ENCODE measurements around the gene PIK3CA.

Gene PIK3CA

GRCh38 chr3:179158336-179159039, 10.3 kb downstream of the PIK3CA start:
- DNase-seq (ENCODE audit: low spot score): no peak

GRCh38 chr3:179163503-179163902, 15.3 kb downstream of the PIK3CA start:
- no peak for DNase-seq (ENCODE audit: low spot score)

- DNase-seq (ENCODE audit: low spot score): no peak
Observed at GRCh38 chr3:179164857-179165256, 16.7 kb downstream of the PIK3CA start.

- no peak for DNase-seq (ENCODE audit: low spot score)
Observed at GRCh38 chr3:179166561-179167201, 18.5 kb downstream of the PIK3CA start.

- DNase-seq (ENCODE audit: low spot score): no peak
Observed at GRCh38 chr3:179168918-179169317, 20.8 kb downstream of the PIK3CA start.

GRCh38 chr3:179172546-179172945, 24.4 kb downstream of the PIK3CA start:
- DNase-seq (ENCODE audit: low spot score): no peak

GRCh38 chr3:179174316-179174715, 26.2 kb downstream of the PIK3CA start:
- DNase-seq (ENCODE audit: low spot score): no peak

GRCh38 chr3:179174898-179175297, 26.7 kb downstream of the PIK3CA start:
- DNase-seq (ENCODE audit: low spot score): no peak

- DNase-seq (ENCODE audit: low spot score): peak; percentile 26
Observed at GRCh38 chr3:179175358-179175757, 27.2 kb downstream of the PIK3CA start.

- no peak for DNase-seq (ENCODE audit: low spot score)
Observed at GRCh38 chr3:179177611-179178010, 29.5 kb downstream of the PIK3CA start.

- no peak for DNase-seq (ENCODE audit: low spot score)
Observed at GRCh38 chr3:179179256-179179655, 31.1 kb downstream of the PIK3CA start.

- peak; percentile 5 for DNase-seq (ENCODE audit: low spot score)
Observed at GRCh38 chr3:179179979-179180759, 32.0 kb downstream of the PIK3CA start.

GRCh38 chr3:179181021-179181472, 32.9 kb downstream of the PIK3CA start:
- peak; percentile 49 for DNase-seq (ENCODE audit: low spot score)

- no peak for DNase-seq (ENCODE audit: low spot score)
Observed at GRCh38 chr3:179181993-179182551, 33.9 kb downstream of the PIK3CA start.

- DNase-seq (ENCODE audit: low spot score): no peak
Observed at GRCh38 chr3:179182902-179183301, 34.7 kb downstream of the PIK3CA start.

- DNase-seq (ENCODE audit: low spot score): no peak
Observed at GRCh38 chr3:179184826-179185225, 36.7 kb downstream of the PIK3CA start.

GRCh38 chr3:179186426-179186825, 38.3 kb downstream of the PIK3CA start:
- no peak for DNase-seq (ENCODE audit: low spot score)

- DNase-seq (ENCODE audit: low spot score): peak; percentile 19
Observed at GRCh38 chr3:179189759-179190158, 41.6 kb downstream of the PIK3CA start.

- no peak for DNase-seq (ENCODE audit: low spot score)
Observed at GRCh38 chr3:179190581-179190980, 42.4 kb downstream of the PIK3CA start.

GRCh38 chr3:179192542-179192941, 44.4 kb downstream of the PIK3CA start:
- DNase-seq (ENCODE audit: low spot score): no peak

GRCh38 chr3:179194931-179195330, 46.8 kb downstream of the PIK3CA start:
- no peak for DNase-seq (ENCODE audit: low spot score)

GRCh38 chr3:179196098-179196497, 47.9 kb downstream of the PIK3CA start:
- DNase-seq (ENCODE audit: low spot score): peak; percentile 69

- DNase-seq (ENCODE audit: low spot score): no peak
Observed at GRCh38 chr3:179196700-179197099, 48.5 kb downstream of the PIK3CA start.
